B cell (primary cell): ENCODE results near the gene F13A1. TPM values are rescaled to one million over a fixed set of nuclear protein-coding genes. Genes with fewer than 3 reads are reported as not detected.

ENCODE experiments used
- ATAC-seq: fragments of 200-7000 bp; cut with Tn5 transposase; one replicate; pipeline ENCODE4 v1.10.0; 2021; ENCODE audit warnings: low read depth, mild to moderate bottlenecking, moderate number of reproducible peaks, moderate library complexity
- CTCF ChIA-PET: fragments of 350-600 bp; sonication (Branson Sonifier 250); formaldehyde crosslinking; loops from one replicate; lab custom pipeline; 2021; ENCODE audit warnings: antibody characterized with exemption, inconsistent platforms; lab: Charles Lee
- POLR2A ChIA-PET: fragments of 350-600 bp; sonication (Branson Sonifier 250); formaldehyde crosslinking; loops from one replicate; lab custom pipeline; 2021; ENCODE audit warnings: antibody characterized with exemption; lab: Charles Lee
- DNase-seq: peaks from one replicate; pipeline ENCODE4 v3.0.0; 2013
- H2AFZ ChIP-seq: 2 replicates; pipeline ENCODE4 v1.6.1; 2012; ENCODE audit warnings: mild to moderate bottlenecking, low read depth, low read length; ENCODE audit not compliant: insufficient read depth, poor library complexity, severe bottlenecking
- H3K27ac ChIP-seq, 2 donors: 1 replicate in 1 of 2; 2 replicates in 1 of 2; pipeline ENCODE4 v1.5.1; 2012 to 2013; ENCODE audit warnings: low read length in 2 of 2, mild to moderate bottlenecking in 2 of 2, moderate library complexity in 1 of 2
- H3K27me3 ChIP-seq, 4 experiments: fragments of 200-600 bp in 1 of 4; sonication (generic) in 1 of 4; replicated peaks in 1 of 4; 1 replicate in 2 of 4; 2 replicates in 2 of 4; pipeline versions ENCODE4 v1.6.1 to v1.7.0; 2013 to 2016; ENCODE audit warnings: low read length in 3 of 4, mild to moderate bottlenecking in 2 of 4, mixed read lengths in 1 of 4, moderate library complexity in 1 of 4; ENCODE audit not compliant: insufficient read depth in 4 of 4, control insufficient read depth in 3 of 4; ENCODE audit errors: control extremely low read depth in 1 of 4
- H3K36me3 ChIP-seq, 2 experiments: replicated peaks in 1 of 2; 1 replicate in 1 of 2; 2 replicates in 1 of 2; pipeline versions ENCODE4 v1.6.1 to v1.7.1; 2013; ENCODE audit warnings: low read length in 1 of 2; ENCODE audit not compliant: insufficient read depth in 2 of 2, control insufficient read depth in 1 of 2; ENCODE audit errors: control extremely low read depth in 1 of 2, extremely low read depth in 1 of 2
- H3K4me1 ChIP-seq, 2 donors: fragments of 200-600 bp in 1 of 2; sonication (generic) in 1 of 2; 1 replicate in 1 of 2; 2 replicates in 1 of 2; pipeline versions ENCODE4 v1.5.1 to v1.6.1; 2013 to 2017; ENCODE audit warnings: low read length in 2 of 2; ENCODE audit not compliant: control insufficient read depth in 2 of 2, insufficient read depth in 2 of 2
- H3K4me2 ChIP-seq: replicated peaks from 2 replicates; pipeline ENCODE3; 2012; ENCODE audit warnings: mild to moderate bottlenecking, low read depth, low read length; ENCODE audit not compliant: poor library complexity, severe bottlenecking
- H3K4me3 ChIP-seq, 5 experiments: fragments of 200-600 bp in 1 of 5; sonication (generic) in 1 of 5; 1 replicate in 3 of 5; 2 replicates in 2 of 5; pipeline versions ENCODE4 v1.5.1 to v1.7.0; 2011 to 2016; ENCODE audit warnings: low read length in 4 of 5, mild to moderate bottlenecking in 4 of 5, low read depth in 2 of 5, control low read depth in 1 of 5, moderate library complexity in 1 of 5; ENCODE audit not compliant: insufficient read depth in 1 of 5; ENCODE audit errors: control extremely low read depth in 1 of 5, extremely low read depth in 1 of 5
- H3K79me2 ChIP-seq: fragments of 200-600 bp; sonication (generic); one replicate; pipeline ENCODE4 v1.6.0; 2016; ENCODE audit warnings: low read length; ENCODE audit not compliant: control insufficient read depth, insufficient read depth
- H3K9ac ChIP-seq: fragments of 200-600 bp; sonication (generic); 2 replicates; pipeline ENCODE4 v1.6.1; 2017; ENCODE audit warnings: mild to moderate bottlenecking, low read length, moderate library complexity
- H3K9me3 ChIP-seq, 3 donors: one replicate each; pipeline versions ENCODE4 v1.6.1 to v1.7.1; 2013; ENCODE audit warnings: low read length in 2 of 3; ENCODE audit not compliant: control insufficient read depth in 2 of 3, insufficient read depth in 1 of 3; ENCODE audit errors: control extremely low read depth in 1 of 3
- H4K20me1 ChIP-seq: 2 replicates; pipeline ENCODE4 v1.6.0; 2012; ENCODE audit warnings: mild to moderate bottlenecking, low read length; ENCODE audit not compliant: insufficient read depth, control insufficient read depth, poor library complexity, severe bottlenecking
- H3K27ac Mint-ChIP-seq: one replicate; pipeline ENCODE4 v1.8.0; 2021; ENCODE audit warnings: mixed read lengths
- H3K27me3 Mint-ChIP-seq: one replicate; pipeline ENCODE4 v1.8.0; 2021; ENCODE audit warnings: mixed read lengths
- H3K4me1 Mint-ChIP-seq: one replicate; pipeline ENCODE4 v1.8.0; 2021; ENCODE audit warnings: mixed read lengths
- H3K4me3 Mint-ChIP-seq: one replicate; pipeline ENCODE4 v1.8.0; 2021; ENCODE audit warnings: mixed read lengths
- H3K9me3 Mint-ChIP-seq: one replicate; pipeline ENCODE4 v1.8.0; 2022; ENCODE audit warnings: mixed read lengths; ENCODE audit not compliant: insufficient read depth
- CTCF ChIP-seq: fragments of 200-600 bp; IDR thresholded peaks from one replicate; pipeline ENCODE4 v1.8.0; 2022; ENCODE audit warnings: antibody characterized with exemption, mild to moderate bottlenecking
- EZH2 ChIP-seq: IDR thresholded peaks from 2 replicates; pipeline ENCODE4 v1.6.1; 2012; ENCODE audit warnings: borderline replicate concordance, low read depth, mild to moderate bottlenecking, moderate library complexity, low read length; ENCODE audit not compliant: insufficient read depth, poor library complexity, severe bottlenecking
- WGBS: methylation state at CpG from one replicate; pipeline ENCODE4 v1.1.5; 2013; ENCODE audit warnings: missing lambda C conversion rate; ENCODE audit not compliant: insufficient coverage; 5-methylcytosine and 5-hydroxymethylcytosine counted together
- intact Hi-C: fragments of 100-400 bp; cut with micrococcal nuclease; formaldehyde crosslinking; loops from one replicate; pipeline ENCODE4 v1.10.0; 2022
- polyA plus RNA-seq: library from polyadenylated mRNA; depleted of rRNA; stranded (reverse); fragments of >200 nt; gene quantifications from 2 replicates; pipeline ENCODE4 v1.2.3, GENCODE V29; 2012
- total RNA-seq, 2 donors: library from RNA; stranded (reverse); fragments of 120-200 nt in 1 of 2; gene quantifications; 1 replicate in 1 of 2; 2 replicates in 1 of 2; pipeline versions ENCODE4 v1.2.3 to v1.2.4, GENCODE V29; 2013 to 2022

F13A1 gene
- total and polyA plus RNA-seq, 2 donors (not counting 1 experiment from before 2014, with no cell fraction given): 0.43 to 2.0 TPM

- TF ChIP-seq CTCF (no peak), EZH2 (no peak)
- CTCF ChIA-PET: interaction anchor here (1.0 kb wide), 1 partner anchor 8 kb away, joined by 3 read pairs; no protein-coding TSS in a partner anchor
- peaks cover 2% of the 10 kb centered on the region for H3K9me3 Mint-ChIP-seq
Measured at GRCh38 chr6:6244624-6245023, 75.8 kb downstream of the F13A1 start.

GRCh38 chr6:6243846-6244245, 76.6 kb downstream of the F13A1 start:
- ATAC-seq (no peak), DNase-seq (no peak)
- intact Hi-C loops: no loop called here
- Mint-ChIP-seq H3K4me3 (no peak overlapping the region), H3K27ac (no peak overlapping the region), H3K9me3 (peaks cover 3% of the 10 kb centered on the region), H3K27me3 (peaks cover 24% of the 10 kb centered on the region), H3K4me1 (peaks cover 9% of the 10 kb centered on the region)
- Histone ChIP-seq H3K4me1 (peaks cover 0 to 7% of the 10 kb centered on the region in 2 donors), H4K20me1 (no peaks in the 10 kb centered on the region), H3K9ac (no peak overlapping the region), H3K79me2 (no peaks in the 10 kb centered on the region), H3K27me3 (peaks cover 0 to 16% (median 0%) of the 10 kb centered on the region in 4 experiments), H2AFZ (no peak overlapping the region), H3K4me3 (no peak overlapping the region), H3K36me3 (no peaks in the 10 kb centered on the region), H3K9me3 (peaks cover 0 to 2% (median 0%) of the 10 kb centered on the region in 3 donors), H3K27ac (no peak overlapping the region), H3K4me2 (no peak overlapping the region)
- WGBS: 96% methylated on average over 4 of the region's 7 CpGs
- TF ChIP-seq EZH2 (no peak), CTCF (no peak)
- ChIA-PET POLR2A (no interaction called here), CTCF (no interaction called here)

More at GRCh38 chr6:6244624-6245023, 75.8 kb downstream of the F13A1 start:
- H3K9ac ChIP-seq: no peak overlapping the region
- Mint-ChIP-seq H3K4me1 (peaks cover 10% of the 10 kb centered on the region), H3K27me3 (peaks cover 24% of the 10 kb centered on the region), H3K4me3 (no peak overlapping the region), H3K27ac (no peak overlapping the region)
- WGBS: 96% methylated on average over 4 of the region's 5 CpGs
- no peak overlapping the region for H2AFZ ChIP-seq
- POLR2A ChIA-PET: no interaction called here
- H3K79me2 ChIP-seq: no peaks in the 10 kb centered on the region
- no peak overlapping the region for H3K27ac ChIP-seq
- peaks cover 0 to 12% of the 10 kb centered on the region in 2 donors for H3K4me1 ChIP-seq
- no peaks in the 10 kb centered on the region for H3K36me3 ChIP-seq
- no peak overlapping the region for H3K4me3 ChIP-seq
- intact Hi-C loops: no loop called here
- DNase-seq: no peak
- no peaks in the 10 kb centered on the region for H4K20me1 ChIP-seq
- no peaks in the 10 kb centered on the region for H3K9me3 ChIP-seq
- no peak overlapping the region for H3K4me2 ChIP-seq
- H3K27me3 ChIP-seq: peaks cover 0 to 21% (median 0%) of the 10 kb centered on the region in 4 experiments
- ATAC-seq: no peak
